HCT116 (cell line): ENCODE measurements around the gene MCF2L. TPM values are rescaled to one million over a fixed set of nuclear protein-coding genes. Genes with fewer than 3 reads are reported as not detected.

Source experiments
- ATAC-seq: fragments of 200-7000 bp; cut with Tn5 transposase; 2 replicates; pipeline ENCODE4 v1.9.1; 2020; ENCODE audit warnings: mild to moderate bottlenecking, moderate library complexity
- BruUV-seq: library from RNA; stranded (reverse); fragments of 400-500 nt; replicated peaks from 2 replicates; lab custom pipeline; 2021; lab: Mats Ljungman, UMichigan
- CTCF ChIA-PET: fragments of 300-600 bp; sonication (Branson Sonifier 250); formaldehyde crosslinking; loops from one replicate; lab custom pipeline; 2021; ENCODE audit warnings: antibody characterized with exemption; lab: Charles Lee
- POLR2A ChIA-PET: fragments of 300-600, 350-600 bp; sonication (Branson Sonifier 250); formaldehyde crosslinking; loops from one replicate; lab custom pipeline; 2021; ENCODE audit warnings: antibody characterized with exemption; lab: Charles Lee
- RAD21 ChIA-PET, 2 experiments: fragments of 300-600 bp; sonication (Branson Sonifier 250); formaldehyde crosslinking; loops; one replicate each; lab custom pipeline; 2023; ENCODE audit warnings: low total read pairs in 2 of 2; ENCODE audit not compliant: uncharacterized antibody in 2 of 2, unreplicated experiment in 2 of 2, low non-redundant PET in 1 of 2; lab: Charles Lee
- DNase-seq: peaks from one replicate; pipeline ENCODE4 v3.0.0-alpha.2; 2010; ENCODE audit warnings: low read depth, low spot score
- H2AFZ ChIP-seq: fragments of 200-600 bp; shearing (Covaris generic), sonication (generic); 2 replicates; pipeline ENCODE4 v1.6.1; 2017; ENCODE audit warnings: low read depth, mixed run types, mixed read lengths, antibody characterized with exemption, low read length; ENCODE audit not compliant: poor library complexity, severe bottlenecking
- H3K27ac ChIP-seq: 2 replicates; pipeline ENCODE4 v1.5.1; 2012; ENCODE audit warnings: low read depth, low read length
- H3K27me3 ChIP-seq: fragments of 200-600 bp; sonication (generic); 2 replicates; pipeline ENCODE4 v1.6.1; 2016; ENCODE audit warnings: mixed run types, low read length, mixed read lengths; ENCODE audit not compliant: insufficient read depth
- H3K36me3 ChIP-seq, 2 experiments: fragments of 200-500 bp in 1 of 2; fragments of 200-600 bp in 1 of 2; sonication (Bioruptor generic) in 1 of 2; sonication (generic) in 1 of 2; 2 replicates each; pipeline versions ENCODE4 v1.5.1 to v1.6.1; 2014 to 2016; ENCODE audit warnings: low read length in 2 of 2, inconsistent platforms in 1 of 2, mixed read lengths in 1 of 2, mixed run types in 1 of 2; ENCODE audit not compliant: insufficient read depth in 2 of 2, control insufficient read depth in 1 of 2
- H3K4me1 ChIP-seq, 2 experiments: fragments of 200-600 bp in 1 of 2; sonication (generic) in 1 of 2; 2 replicates each; pipeline versions ENCODE4 v1.5.1 to v1.6.1; 2012 to 2017; ENCODE audit warnings: low read length in 2 of 2, inconsistent platforms in 1 of 2, mild to moderate bottlenecking in 1 of 2, mixed read lengths in 1 of 2, mixed run types in 1 of 2, moderate library complexity in 1 of 2; ENCODE audit not compliant: insufficient read depth in 2 of 2, control insufficient read depth in 1 of 2
- H3K4me2 ChIP-seq: fragments of 200-600 bp; sonication (generic); 2 replicates; pipeline ENCODE4 v1.6.1; 2017; ENCODE audit warnings: mixed run types, low read length, mixed read lengths
- H3K4me3 ChIP-seq, 2 experiments: fragments of 200-600 bp in 1 of 2; sonication (generic) in 1 of 2; replicated peaks in 1 of 2; 2 replicates each; pipeline ENCODE4 v1.5.1; 2011 to 2016; ENCODE audit warnings: low read length in 2 of 2, control low read depth in 1 of 2, low read depth in 1 of 2, mild to moderate bottlenecking in 1 of 2, mixed read lengths in 1 of 2, mixed run types in 1 of 2
- H3K79me2 ChIP-seq: fragments of 200-600 bp; sonication (generic); 2 replicates; pipeline ENCODE4 v1.6.1; 2017; ENCODE audit warnings: mild to moderate bottlenecking, mixed run types, low read length, moderate library complexity, mixed read lengths; ENCODE audit not compliant: insufficient read depth
- H3K9ac ChIP-seq: fragments of 200-600 bp; sonication (generic); 2 replicates; pipeline ENCODE4 v1.6.1; 2016; ENCODE audit warnings: low read length, mixed read lengths
- H3K9me2 ChIP-seq: fragments of 200-600 bp; sonication (generic), shearing (Covaris generic); 2 replicates; pipeline ENCODE4 v1.6.1; 2017; ENCODE audit warnings: mixed run types, mild to moderate bottlenecking, moderate library complexity; ENCODE audit not compliant: insufficient read depth
- H3K9me3 ChIP-seq, 2 experiments: fragments of 200-500 bp in 1 of 2; fragments of 200-600 bp in 1 of 2; sonication (Bioruptor generic) in 1 of 2; sonication (generic) in 1 of 2; 2 replicates each; pipeline ENCODE4 v1.6.1; 2014 to 2017; ENCODE audit warnings: low read length in 2 of 2, mixed read lengths in 2 of 2, inconsistent platforms in 1 of 2, low read depth in 1 of 2, mild to moderate bottlenecking in 1 of 2, mixed run types in 1 of 2, moderate library complexity in 1 of 2; ENCODE audit not compliant: control insufficient read depth in 1 of 2, insufficient read depth in 1 of 2
- H4K20me1 ChIP-seq: fragments of 200-600 bp; sonication (generic), shearing (Covaris generic); 2 replicates; pipeline ENCODE4 v1.6.1; 2017; ENCODE audit warnings: mixed run types, mild to moderate bottlenecking, moderate library complexity; ENCODE audit not compliant: insufficient read depth
- EGR1 ChIP-seq: IDR thresholded peaks from 2 replicates; pipeline ENCODE4 v1.6.1; 2012; ENCODE audit warnings: low read depth
- ELF1 ChIP-seq: IDR thresholded peaks from 2 replicates; pipeline ENCODE4 v1.6.1; 2012; ENCODE audit warnings: low read depth, borderline replicate concordance
- EZH2 ChIP-seq: fragments of 200-600 bp; sonication (generic); IDR thresholded peaks from 2 replicates; pipeline ENCODE4 v1.6.1; 2017; ENCODE audit warnings: antibody characterized with exemption, mixed run types
- EZH2phosphoT487 ChIP-seq: fragments of 200-600 bp; IDR thresholded peaks from 2 replicates; pipeline ENCODE4 v1.6.1; 2018; ENCODE audit warnings: antibody characterized with exemption, borderline replicate concordance
- FOSL1 ChIP-seq: IDR thresholded peaks from 2 replicates; pipeline ENCODE4 v1.6.1; 2012; ENCODE audit warnings: low read depth
- JUND ChIP-seq: IDR thresholded peaks from 2 replicates; pipeline ENCODE4 v1.6.1; 2012
- POLR2A ChIP-seq: IDR thresholded peaks from 2 replicates; pipeline ENCODE4 v1.7.0; 2011; ENCODE audit warnings: borderline replicate concordance; ENCODE audit not compliant: insufficient read depth, insufficient read length; ENCODE audit errors: extremely low read depth
- POLR2AphosphoS5 ChIP-seq: IDR thresholded peaks from 2 replicates; pipeline ENCODE4 v1.6.1; 2011; ENCODE audit warnings: mild to moderate bottlenecking, low read depth, low read length, moderate library complexity
- RAD21 ChIP-seq: IDR thresholded peaks from 2 replicates; pipeline ENCODE4 v1.6.1; 2012; ENCODE audit warnings: low read depth, mild to moderate bottlenecking
- SIN3A ChIP-seq: IDR thresholded peaks from 2 replicates; pipeline ENCODE4 v1.6.1; 2012; ENCODE audit warnings: low read depth
- SP1 ChIP-seq: IDR thresholded peaks from 2 replicates; pipeline ENCODE4 v1.6.1; 2012; ENCODE audit warnings: low read depth
- SRF ChIP-seq: IDR thresholded peaks from 2 replicates; pipeline ENCODE4 v1.6.1; 2012; ENCODE audit warnings: low read depth
- TCF7L2 ChIP-seq: IDR thresholded peaks from 2 replicates; pipeline ENCODE4 v1.7.0; 2011; ENCODE audit warnings: borderline replicate concordance, inconsistent platforms; ENCODE audit not compliant: insufficient read depth, insufficient read length; ENCODE audit errors: extremely low read depth
- ZNF274 ChIP-seq: fragments of 200-500 bp; sonication (Bioruptor generic); IDR thresholded peaks from 2 replicates; pipeline ENCODE4 v1.6.1; 2014; ENCODE audit warnings: mild to moderate bottlenecking, low read depth, low read length, inconsistent platforms
- intact Hi-C: fragments of 100-400 bp; cut with micrococcal nuclease; formaldehyde crosslinking; loops from 2 replicates; pipeline ENCODE4 v1.10.0; 2022
- total RNA-seq: library from RNA; stranded (reverse); gene quantifications from one replicate; pipeline ENCODE4 v1.2.1, GENCODE V29; 2021; ENCODE audit not compliant: unreplicated experiment
- TF ChIP-seq, protein P1 (sequence below), 3 experiments: fragments of 200-600 bp in 1 of 3; sonication (generic) in 1 of 3; IDR thresholded peaks in 2 of 3; conservative IDR thresholded peaks in 1 of 3; 2 replicates each; pipeline ENCODE4 v1.5.1; 2012 to 2017; ENCODE audit warnings: low read depth in 2 of 3, low read length in 2 of 3, antibody characterized with exemption in 1 of 3, borderline replicate concordance in 1 of 3, control low read depth in 1 of 3, mild to moderate bottlenecking in 1 of 3, mixed read lengths in 1 of 3, mixed run types in 1 of 3, moderate library complexity in 1 of 3; ENCODE audit not compliant: insufficient read depth in 1 of 3
- TF ChIP-seq, protein P2 (sequence below): IDR thresholded peaks from 2 replicates; pipeline ENCODE4 v1.6.1; 2012; ENCODE audit warnings: low read depth
- TF ChIP-seq, protein P3 (sequence below): IDR thresholded peaks from 2 replicates; pipeline ENCODE4 v1.6.1; 2011; ENCODE audit warnings: mild to moderate bottlenecking, low read length, moderate library complexity; ENCODE audit not compliant: insufficient replicate concordance; ENCODE audit errors: extremely low read depth

MCF2L gene
- total RNA-seq, 1 experiment from 2014 or later, result 19.3 TPM

DNA sequence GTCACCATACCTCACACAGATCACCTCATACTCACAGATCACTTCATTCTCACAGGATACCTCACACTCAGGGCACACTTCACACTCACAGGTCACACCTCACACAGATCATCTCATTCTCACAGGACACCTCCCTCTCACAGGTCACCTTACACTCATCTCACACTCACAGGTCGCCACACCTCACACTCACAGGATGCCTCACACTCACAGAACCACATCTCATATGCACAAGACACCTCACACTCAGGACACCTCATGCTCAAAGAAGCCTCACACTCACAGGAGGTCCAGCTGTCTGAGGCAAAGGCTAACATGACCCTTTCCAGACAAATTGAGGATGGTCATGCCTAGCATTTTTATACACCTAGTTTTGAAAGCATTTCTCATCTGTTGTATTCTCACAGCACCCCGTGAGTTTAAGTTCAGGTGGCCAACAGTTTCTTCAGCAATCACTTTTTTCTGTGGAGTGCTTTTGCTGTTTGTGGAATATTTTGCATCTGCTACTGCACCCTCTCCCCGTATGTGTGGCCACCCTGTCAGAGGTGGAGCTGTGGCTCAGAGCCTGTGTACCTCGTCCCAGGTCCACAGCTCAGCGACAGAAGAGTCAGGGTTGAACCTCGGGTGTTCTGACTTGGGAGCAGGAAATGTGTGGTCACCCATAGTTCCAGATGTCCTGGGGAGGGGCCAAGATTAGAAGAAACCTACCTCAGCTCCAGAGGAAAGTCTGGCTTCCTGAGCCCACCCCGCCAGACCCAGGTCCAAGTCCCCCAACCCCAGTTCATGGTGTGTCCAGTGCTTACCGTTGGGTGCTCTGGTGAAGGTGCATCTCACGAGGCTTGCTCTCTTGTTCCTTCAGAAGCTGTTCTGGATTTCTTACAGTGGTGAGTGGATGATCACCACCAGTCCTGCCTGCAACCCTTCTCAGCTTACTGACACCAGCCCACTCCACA lies 144.2 kb downstream of the MCF2L start:
- no peak overlapping the region for H3K9ac ChIP-seq
- RAD21 ChIA-PET, result no interaction called here
- intact Hi-C loops, result no loop called here
- no peak overlapping the region for H2AFZ ChIP-seq
- H3K79me2 ChIP-seq, result no peaks in the 10 kb centered on the region
- no peak overlapping the region for H3K4me2 ChIP-seq
- CTCF ChIA-PET, result no interaction called here
- peaks cover 0 to 7% of the 10 kb centered on the region in 2 experiments; a peak in 1 of 4 replicates for H3K4me1 ChIP-seq
- ATAC-seq, result no peak
- no peaks in the 10 kb centered on the region for H3K36me3 ChIP-seq
- POLR2A ChIA-PET, result no interaction called here
- no peaks in the 10 kb centered on the region for H3K27me3 ChIP-seq
- no peaks in the 10 kb centered on the region for H3K9me2 ChIP-seq
- H4K20me1 ChIP-seq, result no peaks in the 10 kb centered on the region
- TF ChIP-seq TCF7L2 (no peak), ZNF274 (no peak), POLR2A (no peak), EZH2 (no peak), SRF (no peak), ELF1 (no peak), RAD21 (no peak), SP1 (no peak), EGR1 (no peak), EZH2phosphoT487 (no peak), FOSL1 (no peak), SIN3A (no peak), JUND (no peak), POLR2AphosphoS5 (no peak)
- TF ChIP-seq, protein P1, sequence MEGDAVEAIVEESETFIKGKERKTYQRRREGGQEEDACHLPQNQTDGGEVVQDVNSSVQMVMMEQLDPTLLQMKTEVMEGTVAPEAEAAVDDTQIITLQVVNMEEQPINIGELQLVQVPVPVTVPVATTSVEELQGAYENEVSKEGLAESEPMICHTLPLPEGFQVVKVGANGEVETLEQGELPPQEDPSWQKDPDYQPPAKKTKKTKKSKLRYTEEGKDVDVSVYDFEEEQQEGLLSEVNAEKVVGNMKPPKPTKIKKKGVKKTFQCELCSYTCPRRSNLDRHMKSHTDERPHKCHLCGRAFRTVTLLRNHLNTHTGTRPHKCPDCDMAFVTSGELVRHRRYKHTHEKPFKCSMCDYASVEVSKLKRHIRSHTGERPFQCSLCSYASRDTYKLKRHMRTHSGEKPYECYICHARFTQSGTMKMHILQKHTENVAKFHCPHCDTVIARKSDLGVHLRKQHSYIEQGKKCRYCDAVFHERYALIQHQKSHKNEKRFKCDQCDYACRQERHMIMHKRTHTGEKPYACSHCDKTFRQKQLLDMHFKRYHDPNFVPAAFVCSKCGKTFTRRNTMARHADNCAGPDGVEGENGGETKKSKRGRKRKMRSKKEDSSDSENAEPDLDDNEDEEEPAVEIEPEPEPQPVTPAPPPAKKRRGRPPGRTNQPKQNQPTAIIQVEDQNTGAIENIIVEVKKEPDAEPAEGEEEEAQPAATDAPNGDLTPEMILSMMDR (IDR thresholded peaks at IDR 0.05 in 2 of 3, conservative IDR thresholded peaks at IDR 0.05 in 1 of 3; ENCODE audit: borderline replicate concordance in 1 of 3, insufficient read depth in 1 of 3, low read depth in 2 of 3, low read length in 2 of 3), result no peak
- TF ChIP-seq, protein P2, sequence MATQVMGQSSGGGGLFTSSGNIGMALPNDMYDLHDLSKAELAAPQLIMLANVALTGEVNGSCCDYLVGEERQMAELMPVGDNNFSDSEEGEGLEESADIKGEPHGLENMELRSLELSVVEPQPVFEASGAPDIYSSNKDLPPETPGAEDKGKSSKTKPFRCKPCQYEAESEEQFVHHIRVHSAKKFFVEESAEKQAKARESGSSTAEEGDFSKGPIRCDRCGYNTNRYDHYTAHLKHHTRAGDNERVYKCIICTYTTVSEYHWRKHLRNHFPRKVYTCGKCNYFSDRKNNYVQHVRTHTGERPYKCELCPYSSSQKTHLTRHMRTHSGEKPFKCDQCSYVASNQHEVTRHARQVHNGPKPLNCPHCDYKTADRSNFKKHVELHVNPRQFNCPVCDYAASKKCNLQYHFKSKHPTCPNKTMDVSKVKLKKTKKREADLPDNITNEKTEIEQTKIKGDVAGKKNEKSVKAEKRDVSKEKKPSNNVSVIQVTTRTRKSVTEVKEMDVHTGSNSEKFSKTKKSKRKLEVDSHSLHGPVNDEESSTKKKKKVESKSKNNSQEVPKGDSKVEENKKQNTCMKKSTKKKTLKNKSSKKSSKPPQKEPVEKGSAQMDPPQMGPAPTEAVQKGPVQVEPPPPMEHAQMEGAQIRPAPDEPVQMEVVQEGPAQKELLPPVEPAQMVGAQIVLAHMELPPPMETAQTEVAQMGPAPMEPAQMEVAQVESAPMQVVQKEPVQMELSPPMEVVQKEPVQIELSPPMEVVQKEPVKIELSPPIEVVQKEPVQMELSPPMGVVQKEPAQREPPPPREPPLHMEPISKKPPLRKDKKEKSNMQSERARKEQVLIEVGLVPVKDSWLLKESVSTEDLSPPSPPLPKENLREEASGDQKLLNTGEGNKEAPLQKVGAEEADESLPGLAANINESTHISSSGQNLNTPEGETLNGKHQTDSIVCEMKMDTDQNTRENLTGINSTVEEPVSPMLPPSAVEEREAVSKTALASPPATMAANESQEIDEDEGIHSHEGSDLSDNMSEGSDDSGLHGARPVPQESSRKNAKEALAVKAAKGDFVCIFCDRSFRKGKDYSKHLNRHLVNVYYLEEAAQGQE, result no peak
- TF ChIP-seq, protein P3, sequence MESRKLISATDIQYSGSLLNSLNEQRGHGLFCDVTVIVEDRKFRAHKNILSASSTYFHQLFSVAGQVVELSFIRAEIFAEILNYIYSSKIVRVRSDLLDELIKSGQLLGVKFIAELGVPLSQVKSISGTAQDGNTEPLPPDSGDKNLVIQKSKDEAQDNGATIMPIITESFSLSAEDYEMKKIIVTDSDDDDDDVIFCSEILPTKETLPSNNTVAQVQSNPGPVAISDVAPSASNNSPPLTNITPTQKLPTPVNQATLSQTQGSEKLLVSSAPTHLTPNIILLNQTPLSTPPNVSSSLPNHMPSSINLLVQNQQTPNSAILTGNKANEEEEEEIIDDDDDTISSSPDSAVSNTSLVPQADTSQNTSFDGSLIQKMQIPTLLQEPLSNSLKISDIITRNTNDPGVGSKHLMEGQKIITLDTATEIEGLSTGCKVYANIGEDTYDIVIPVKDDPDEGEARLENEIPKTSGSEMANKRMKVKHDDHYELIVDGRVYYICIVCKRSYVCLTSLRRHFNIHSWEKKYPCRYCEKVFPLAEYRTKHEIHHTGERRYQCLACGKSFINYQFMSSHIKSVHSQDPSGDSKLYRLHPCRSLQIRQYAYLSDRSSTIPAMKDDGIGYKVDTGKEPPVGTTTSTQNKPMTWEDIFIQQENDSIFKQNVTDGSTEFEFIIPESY, result no peak
- TF ChIP-seq, all 23 proteins: peak for 0
- H3K9me3 ChIP-seq, result no peaks in the 10 kb centered on the region
- no peak for DNase-seq
- no TSS peak for BruUV-seq
- H3K4me3 ChIP-seq, result no peak overlapping the region
- no peak overlapping the region for H3K27ac ChIP-seq
